ENCODE data around the gene ROM1. TPM values are rescaled to one million over a fixed set of nuclear protein-coding genes. Genes with fewer than 3 reads are reported as not detected.
A peak's percentile ranks its signal among the peaks of the same experiment; 100 is the strongest.
"Not testable (repeated sequence)": the region's sequence is repeated elsewhere in the genome, so short reads cannot be mapped to it uniquely, and the experiment has no call there.

ROM1 gene
- total RNA-seq, 4 donors from 2014 or later, result 0.80 to 4.9 (median 2.3) TPM

- DNase-seq (ENCODE audit: low spot score in 2 of 2), result no peak
These were observed 1.2 kb upstream of the ROM1 start for GRCh38 chr11:62611705-62612365.

GRCh38 chr11:62613291-62613778 lies 278 bp downstream of the ROM1 start:
- Histone ChIP-seq H3K9me3 (no peaks in the 10 kb centered on the region), H3K36me3 (peaks cover 40% of the 10 kb centered on the region), H3K4me1 (peaks cover 39% of the 10 kb centered on the region), H3K4me3 (peak overlapping the region; percentile 88), H3K27ac (peak overlapping the region; percentile 94), H3K27me3 (no peaks in the 10 kb centered on the region)
- 0% methylated on average over 1 of the region's 15 CpGs for whole genome bisulfite sequencing
- DNase-seq (ENCODE audit: low spot score in 2 of 2), result peak in 1 of 2 donors; percentile 83
- TF ChIP-seq EP300 (IDR thresholded peaks at IDR 0.05) (no peak), CTCF (IDR thresholded peaks at IDR 0.05) (no peak), POLR2AphosphoS5 (IDR thresholded peaks at IDR 0.05) (no peak), POLR2A (IDR thresholded peaks at IDR 0.05) (no peak)

More at GRCh38 chr11:62611705-62612365, 1.2 kb upstream of the ROM1 start:
- Histone ChIP-seq H3K4me1 (peaks cover 39% of the 10 kb centered on the region), H3K4me3 (peak overlapping the region; percentile 88), H3K27ac (peak overlapping the region; percentile 94), H3K36me3 (peaks cover 42% of the 10 kb centered on the region), H3K27me3 (no peaks in the 10 kb centered on the region), H3K9me3 (no peaks in the 10 kb centered on the region)
- TF ChIP-seq POLR2A (IDR thresholded peaks at IDR 0.05) (no peak), CTCF (IDR thresholded peaks at IDR 0.05) (no peak), POLR2AphosphoS5 (IDR thresholded peaks at IDR 0.05) (no peak), EP300 (IDR thresholded peaks at IDR 0.05) (no peak)
- under 1% methylated on average over 25 of the region's 34 CpGs for WGBS

- TF ChIP-seq EP300 (IDR thresholded peaks at IDR 0.05) (no peak), POLR2AphosphoS5 (IDR thresholded peaks at IDR 0.05) (no peak), POLR2A (IDR thresholded peaks at IDR 0.05) (no peak), CTCF (IDR thresholded peaks at IDR 0.05) (no peak)
- H3K4me3 ChIP-seq, result no peak overlapping the region
- H3K4me1 ChIP-seq, result peaks cover 45% of the 10 kb centered on the region
- 59% methylated on average over 8 of the region's 8 CpGs for WGBS
- peak overlapping the region; percentile 94 for H3K27ac ChIP-seq
- H3K27me3 ChIP-seq, result no peaks in the 10 kb centered on the region
- no peak for DNase-seq (ENCODE audit: low spot score in 2 of 2)
- peaks cover 36% of the 10 kb centered on the region for H3K36me3 ChIP-seq
- no peaks in the 10 kb centered on the region for H3K9me3 ChIP-seq
These were observed 1.2 kb downstream of the ROM1 start for GRCh38 chr11:62614275-62614674.

GRCh38 chr11:62615521-62615920 lies 2.5 kb downstream of the ROM1 start:
- no peak overlapping the region for H3K27ac ChIP-seq
- WGBS, result 69% methylated on average over 2 of the region's 7 CpGs
- no peaks in the 10 kb centered on the region for H3K27me3 ChIP-seq
- H3K4me1 ChIP-seq, result peaks cover 58% of the 10 kb centered on the region
- no peak overlapping the region for H3K4me3 ChIP-seq
- DNase-seq (ENCODE audit: low spot score in 2 of 2), result no peak
- H3K9me3 ChIP-seq, result no peaks in the 10 kb centered on the region
- TF ChIP-seq CTCF (IDR thresholded peaks at IDR 0.05) (no peak), POLR2A (IDR thresholded peaks at IDR 0.05) (no peak), POLR2AphosphoS5 (IDR thresholded peaks at IDR 0.05) (no peak), EP300 (IDR thresholded peaks at IDR 0.05) (no peak)
- peaks cover 28% of the 10 kb centered on the region for H3K36me3 ChIP-seq

DNA sequence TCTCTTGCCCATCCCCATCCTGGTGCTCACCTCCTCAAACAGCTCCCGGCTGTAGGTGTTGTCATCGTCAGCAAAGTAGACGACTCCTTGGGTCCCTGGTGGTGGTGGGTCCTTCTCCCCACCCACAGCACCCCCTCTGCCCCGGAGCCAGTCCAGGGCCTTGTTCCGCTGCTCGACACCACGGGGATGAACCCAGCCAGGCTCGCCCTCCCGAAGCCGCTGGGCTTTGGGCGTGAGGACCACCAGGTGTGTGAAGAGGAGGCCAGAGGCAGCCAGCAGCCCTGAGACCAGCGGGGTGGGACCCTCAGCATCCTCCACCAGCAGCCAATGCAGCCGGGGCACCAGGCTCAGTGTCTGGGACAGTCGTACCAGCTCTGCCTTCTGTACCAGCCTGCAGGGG lies 3.9 kb downstream of the ROM1 start:
- not testable (repeated sequence) for H3K27me3 ChIP-seq; H3K4me3 ChIP-seq; H3K9me3 ChIP-seq; DNase-seq (ENCODE audit: low spot score in 2 of 2); H3K27ac ChIP-seq
- 98% methylated on average over 8 of the region's 14 CpGs for WGBS
- Histone ChIP-seq H3K4me1 (peaks cover 52% of the 10 kb centered on the region), H3K36me3 (peaks cover 26% of the 10 kb centered on the region)

Measured in suprapubic skin (tissue), 4 donors.